GM19193 (cell line): ENCODE measurements around the gene KRTAP12-1.

Experiments used
- POLR2A ChIP-seq: IDR thresholded peaks from 4 replicates; pipeline ENCODE4 v1.6.1; 2011; ENCODE audit not compliant: insufficient read depth, insufficient read length; ENCODE audit errors: extremely low read depth

KRTAP12-1 gene

DNA sequence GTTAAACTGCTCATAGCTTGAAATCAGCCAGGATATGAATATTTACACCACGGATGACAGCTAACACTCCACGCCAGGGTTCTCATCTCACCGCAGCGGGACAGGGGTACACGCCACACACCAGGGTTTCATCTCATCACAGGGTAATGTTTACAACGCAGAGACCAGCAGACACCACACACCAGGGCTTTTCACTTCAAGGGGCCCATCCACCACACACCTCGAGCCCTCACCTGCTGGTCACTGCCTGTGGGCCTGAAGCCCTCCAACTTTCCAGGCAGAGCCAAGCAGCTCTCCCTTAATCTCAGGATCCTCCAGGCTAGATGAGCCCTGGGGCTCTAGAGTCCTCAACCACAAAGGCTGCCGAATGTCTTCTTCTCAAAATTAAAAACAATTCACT lies 13.7 kb upstream of the KRTAP12-1 start:
- no peak for TF ChIP-seq POLR2A

DNA sequence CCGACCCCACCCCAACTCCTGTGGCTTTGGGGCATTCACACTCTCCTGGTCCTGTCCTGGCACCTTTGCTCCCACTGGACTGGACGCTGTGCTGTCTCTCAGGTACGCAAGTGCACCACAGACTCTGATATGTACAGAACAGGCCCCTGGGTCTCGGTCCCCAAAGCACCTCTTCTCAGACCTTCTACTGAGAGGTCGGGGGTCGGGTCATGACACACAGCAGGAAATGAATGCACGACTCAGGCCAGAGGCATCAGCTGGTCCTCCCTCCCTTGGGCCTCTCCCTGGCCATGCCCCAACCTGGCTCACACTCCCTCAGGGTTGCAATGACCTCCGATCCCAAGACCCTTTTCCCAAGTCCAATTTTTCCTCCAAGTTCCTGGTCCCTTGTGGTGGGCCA lies 13.2 kb upstream of the KRTAP12-1 start:
- TF ChIP-seq POLR2A: no peak

- TF ChIP-seq POLR2A: no peak
Observed at GRCh38 chr21:44694776-44695175, 12.8 kb upstream of the KRTAP12-1 start.

- no peak for TF ChIP-seq POLR2A
Observed at GRCh38 chr21:44692798-44693512, 11.0 kb upstream of the KRTAP12-1 start.

DNA sequence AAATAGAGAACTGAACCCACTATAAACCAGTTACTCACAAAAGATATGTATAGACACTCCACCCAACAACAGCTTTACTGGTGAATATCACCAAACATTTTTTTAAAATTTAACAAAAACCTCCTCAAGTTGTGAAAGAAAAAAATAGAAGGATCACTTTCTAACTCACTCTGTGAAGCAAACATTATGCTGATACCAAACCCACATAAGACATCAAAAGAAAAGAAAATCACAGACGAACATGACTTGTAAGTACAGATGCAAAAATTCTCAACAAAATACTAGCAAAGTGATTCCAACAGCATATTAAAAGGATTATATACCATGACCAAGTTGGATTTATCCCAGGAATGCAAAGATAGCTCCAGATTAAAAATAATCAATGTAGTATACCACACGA lies 9.7 kb upstream of the KRTAP12-1 start:
- no peak for TF ChIP-seq POLR2A

DNA sequence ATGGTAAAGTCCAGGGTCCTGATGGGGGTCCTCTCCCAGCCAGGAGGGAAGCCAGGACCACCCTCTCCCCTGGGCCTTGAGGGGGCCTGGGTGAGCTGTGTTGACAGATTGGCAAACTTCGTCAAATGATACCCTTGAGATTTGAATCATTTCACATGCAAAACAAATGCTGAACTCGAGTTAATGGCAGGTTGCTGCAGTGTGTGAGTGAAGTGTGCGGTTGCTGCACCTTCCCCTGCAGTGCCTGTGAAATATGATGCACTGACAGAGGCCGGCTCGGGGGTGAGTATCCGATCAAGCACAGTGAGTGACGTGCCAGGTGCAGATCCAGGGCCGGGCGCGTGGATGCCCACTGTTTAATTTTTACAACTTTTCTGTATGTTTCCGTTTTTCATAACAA lies 5.7 kb upstream of the KRTAP12-1 start:
- TF ChIP-seq POLR2A: no peak

GRCh38 chr21:44686843-44687561 lies 5.0 kb upstream of the KRTAP12-1 start:
- no peak for TF ChIP-seq POLR2A

DNA sequence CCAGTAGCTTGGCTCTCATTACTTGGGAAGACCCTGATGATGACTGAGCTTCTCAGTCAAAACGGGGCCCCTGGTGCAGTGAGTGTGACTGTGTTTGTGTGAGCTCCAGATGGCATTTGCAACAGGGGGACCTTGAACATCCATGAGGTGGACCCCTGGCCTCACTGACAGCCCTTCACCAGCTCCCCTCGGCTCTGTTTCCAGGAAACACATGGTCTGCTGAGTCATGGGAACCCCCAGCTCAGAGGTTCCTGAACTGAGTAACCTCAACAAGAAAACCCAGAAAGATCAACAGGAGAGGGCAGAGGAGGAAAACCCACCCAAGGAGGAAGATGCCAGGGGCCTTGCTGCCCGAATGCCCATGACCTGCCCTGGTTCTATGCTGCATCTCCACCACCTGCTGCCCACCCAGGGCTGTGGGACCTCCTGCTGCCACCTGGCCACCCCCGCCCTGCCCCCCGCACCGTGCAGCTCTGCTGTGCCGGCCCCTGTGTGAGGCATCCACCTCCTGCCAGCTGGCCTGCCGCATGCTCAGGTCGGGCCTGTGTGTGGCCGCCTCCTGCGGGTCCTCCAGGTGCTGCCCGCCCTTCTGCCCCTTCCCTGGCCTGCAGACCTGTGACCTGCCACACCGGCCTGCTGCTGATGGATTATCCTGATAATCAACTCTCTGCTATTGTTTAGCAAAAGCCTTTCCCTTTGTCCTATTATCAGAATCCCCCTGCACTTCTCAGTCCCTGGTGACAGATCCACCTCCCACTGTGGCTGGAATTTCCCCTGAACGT lies 4.2 kb upstream of the KRTAP12-1 start:
- no peak for TF ChIP-seq POLR2A

GRCh38 chr21:44684483-44684882 lies 2.5 kb upstream of the KRTAP12-1 start:
- TF ChIP-seq POLR2A: no peak

- TF ChIP-seq POLR2A: no peak
Observed at GRCh38 chr21:44684077-44684476, 2.1 kb upstream of the KRTAP12-1 start.

GRCh38 chr21:44682580-44683151 lies 703 bp upstream of the KRTAP12-1 start:
- TF ChIP-seq POLR2A: no peak

DNA sequence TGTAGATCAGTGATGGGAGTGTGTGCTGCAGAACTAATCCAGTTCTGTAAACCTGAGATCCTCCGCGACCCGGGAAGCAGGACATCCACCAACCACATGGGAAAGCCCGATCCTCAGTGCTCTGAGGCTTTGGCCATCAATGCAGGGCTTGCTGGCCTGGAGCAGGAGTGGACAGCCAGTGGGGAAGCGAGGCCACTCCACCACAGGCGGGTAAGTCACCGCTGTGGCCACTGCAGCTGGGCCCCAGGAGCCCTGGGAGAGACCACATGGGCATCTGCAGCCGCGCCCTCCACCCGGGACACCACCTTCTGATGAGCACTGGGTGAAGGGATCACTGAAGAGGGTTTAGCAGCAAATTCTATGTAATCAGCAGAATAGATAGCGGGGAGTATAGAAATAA lies 811 bp downstream of the KRTAP12-1 start:
- no peak for TF ChIP-seq POLR2A

- TF ChIP-seq POLR2A: no peak
Observed at GRCh38 chr21:44677881-44678280, 4.1 kb downstream of the KRTAP12-1 start.

- no peak for TF ChIP-seq POLR2A
Observed at GRCh38 chr21:44671911-44672310, 10.1 kb downstream of the KRTAP12-1 start.
